ENCODE measurements around the gene GATAD1. TPM values are rescaled to one million over a fixed set of nuclear protein-coding genes. Genes with fewer than 3 reads are reported as not detected.

The GATAD1 gene
- total RNA-seq, 2 donors from 2014 or later = 47.8 to 69.8 TPM

DNA sequence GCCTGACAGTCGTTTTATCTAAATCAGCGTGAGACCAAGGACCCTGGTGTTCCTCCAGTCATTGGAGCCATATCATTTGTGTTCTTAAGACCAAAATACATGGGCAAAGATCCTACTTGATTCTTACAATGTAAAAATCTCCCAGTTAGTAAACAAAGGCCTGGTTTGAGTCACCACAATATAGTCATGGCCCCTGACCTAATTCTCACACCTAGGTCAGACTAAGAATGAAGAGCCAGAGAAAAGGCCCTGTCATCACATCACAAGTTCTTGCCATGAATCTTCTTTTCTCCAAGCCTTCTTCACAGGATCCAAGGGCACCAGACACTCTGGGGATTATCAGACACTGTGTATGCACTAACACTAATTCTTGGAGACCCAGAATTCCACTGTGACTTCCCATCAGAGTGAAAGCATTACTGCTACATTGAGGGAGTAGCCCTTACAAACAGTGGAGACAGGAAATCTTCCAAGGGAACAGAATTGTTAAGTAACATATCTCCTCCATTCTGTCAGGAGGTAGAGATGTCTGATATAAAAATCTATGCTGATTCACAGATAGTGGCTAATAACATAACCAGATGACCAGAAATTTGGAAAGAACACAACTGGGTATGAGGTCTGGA lies 38.1 kb downstream of the GATAD1 start:
- H3K9ac ChIP-seq (ENCODE audit: extremely low read depth, low read length, poor library complexity, severe bottlenecking) = peak overlapping the region; percentile 11
- peaks cover 14% of the 10 kb centered on the region for H3K4me1 ChIP-seq (ENCODE audit: control insufficient read depth, insufficient read depth, low read length)
- peak overlapping the region; percentile 49 for H3K4me3 ChIP-seq (ENCODE audit: low read length)
- H3K4me3 Mint-ChIP-seq = no peak overlapping the region
- no peaks in the 10 kb centered on the region for H3K27me3 Mint-ChIP-seq (ENCODE audit: insufficient read depth)
- peaks cover 42% of the 10 kb centered on the region for H3K36me3 ChIP-seq (ENCODE audit: control insufficient read depth, insufficient read depth, low read length)
- H3K36me3 Mint-ChIP-seq (ENCODE audit: low read depth) = peaks cover 12% of the 10 kb centered on the region
- H3K27me3 ChIP-seq (ENCODE audit: control insufficient read depth, insufficient read depth, low read length, poor library complexity, severe bottlenecking) = no peaks in the 10 kb centered on the region
- peaks cover 4% of the 10 kb centered on the region for H3K9me3 ChIP-seq (ENCODE audit: control insufficient read depth, low read length)
- TF ChIP-seq, protein P1, sequence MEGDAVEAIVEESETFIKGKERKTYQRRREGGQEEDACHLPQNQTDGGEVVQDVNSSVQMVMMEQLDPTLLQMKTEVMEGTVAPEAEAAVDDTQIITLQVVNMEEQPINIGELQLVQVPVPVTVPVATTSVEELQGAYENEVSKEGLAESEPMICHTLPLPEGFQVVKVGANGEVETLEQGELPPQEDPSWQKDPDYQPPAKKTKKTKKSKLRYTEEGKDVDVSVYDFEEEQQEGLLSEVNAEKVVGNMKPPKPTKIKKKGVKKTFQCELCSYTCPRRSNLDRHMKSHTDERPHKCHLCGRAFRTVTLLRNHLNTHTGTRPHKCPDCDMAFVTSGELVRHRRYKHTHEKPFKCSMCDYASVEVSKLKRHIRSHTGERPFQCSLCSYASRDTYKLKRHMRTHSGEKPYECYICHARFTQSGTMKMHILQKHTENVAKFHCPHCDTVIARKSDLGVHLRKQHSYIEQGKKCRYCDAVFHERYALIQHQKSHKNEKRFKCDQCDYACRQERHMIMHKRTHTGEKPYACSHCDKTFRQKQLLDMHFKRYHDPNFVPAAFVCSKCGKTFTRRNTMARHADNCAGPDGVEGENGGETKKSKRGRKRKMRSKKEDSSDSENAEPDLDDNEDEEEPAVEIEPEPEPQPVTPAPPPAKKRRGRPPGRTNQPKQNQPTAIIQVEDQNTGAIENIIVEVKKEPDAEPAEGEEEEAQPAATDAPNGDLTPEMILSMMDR (conservative IDR thresholded peaks at IDR 0.05) = no peak
- peaks cover 4% of the 10 kb centered on the region for H3K9me3 Mint-ChIP-seq
- DNase-seq = no peak
- peaks cover 2% of the 10 kb centered on the region for H3K4me1 Mint-ChIP-seq
- no peak overlapping the region for H3K27ac ChIP-seq (ENCODE audit: low read depth, low read length)
- H3K27ac Mint-ChIP-seq = peak overlapping the region; percentile 49
- WGBS, 2 experiments (ENCODE audit: insufficient coverage in 1 of 2, insufficient read length in 1 of 2) = 83 to 86% methylated on average over 2 of the region's 2 CpGs

GRCh38 chr7:92485974-92486373 lies 38.7 kb downstream of the GATAD1 start:
- Mint-ChIP-seq H3K36me3 (ENCODE audit: low read depth) (peaks cover 15% of the 10 kb centered on the region), H3K27me3 (ENCODE audit: insufficient read depth) (no peaks in the 10 kb centered on the region), H3K27ac (no peak overlapping the region), H3K4me1 (peaks cover 2% of the 10 kb centered on the region), H3K4me3 (no peak overlapping the region), H3K9me3 (peaks cover 4% of the 10 kb centered on the region)
- Histone ChIP-seq H3K4me3 (ENCODE audit: low read length) (peak overlapping the region; percentile 49), H3K9me3 (ENCODE audit: control insufficient read depth, low read length) (peaks cover 4% of the 10 kb centered on the region), H3K27me3 (ENCODE audit: control insufficient read depth, insufficient read depth, low read length, poor library complexity, severe bottlenecking) (no peaks in the 10 kb centered on the region), H3K4me1 (ENCODE audit: control insufficient read depth, insufficient read depth, low read length) (peaks cover 17% of the 10 kb centered on the region), H3K9ac (ENCODE audit: extremely low read depth, low read length, poor library complexity, severe bottlenecking) (peak overlapping the region; percentile 11), H3K27ac (ENCODE audit: low read depth, low read length) (no peak overlapping the region), H3K36me3 (ENCODE audit: control insufficient read depth, insufficient read depth, low read length) (peaks cover 47% of the 10 kb centered on the region)
- TF ChIP-seq, protein P1 (conservative IDR thresholded peaks at IDR 0.05) = no peak
- 89 to 96% methylated on average over 1 to 2 of the region's 2 CpGs for WGBS, 2 experiments (ENCODE audit: insufficient coverage in 1 of 2, insufficient read length in 1 of 2)
- DNase-seq = no peak

DNA sequence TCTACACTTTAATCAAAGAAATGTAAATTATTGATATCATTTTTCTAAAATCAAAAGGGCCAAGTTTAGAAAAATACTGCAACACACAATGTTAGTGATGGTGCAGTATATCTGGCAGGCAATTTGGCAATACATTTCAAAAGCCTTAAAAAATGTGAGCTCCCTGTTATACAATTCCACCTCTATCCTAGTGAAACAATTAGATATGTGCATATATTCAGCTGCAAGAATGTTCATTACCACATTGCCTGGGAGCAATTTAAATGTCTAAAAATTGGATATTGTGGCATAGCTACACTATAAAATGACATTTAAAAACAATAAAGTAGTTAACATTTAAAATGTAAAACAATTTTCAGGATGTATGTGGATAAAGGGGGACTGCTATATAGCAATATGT lies 40.5 kb downstream of the GATAD1 start:
- H3K27ac ChIP-seq (ENCODE audit: low read depth, low read length) = no peak overlapping the region
- H3K36me3 Mint-ChIP-seq (ENCODE audit: low read depth) = peaks cover 27% of the 10 kb centered on the region
- H3K4me3 Mint-ChIP-seq = no peak overlapping the region
- H3K4me1 ChIP-seq (ENCODE audit: control insufficient read depth, insufficient read depth, low read length) = peaks cover 17% of the 10 kb centered on the region
- H3K27me3 Mint-ChIP-seq (ENCODE audit: insufficient read depth) = no peaks in the 10 kb centered on the region
- TF ChIP-seq, protein P1 (conservative IDR thresholded peaks at IDR 0.05) = no peak
- H3K9me3 ChIP-seq (ENCODE audit: control insufficient read depth, low read length) = peaks cover 4% of the 10 kb centered on the region
- H3K27me3 ChIP-seq (ENCODE audit: control insufficient read depth, insufficient read depth, low read length, poor library complexity, severe bottlenecking) = no peaks in the 10 kb centered on the region
- peaks cover 2% of the 10 kb centered on the region for H3K4me1 Mint-ChIP-seq
- H3K27ac Mint-ChIP-seq = no peak overlapping the region
- H3K4me3 ChIP-seq (ENCODE audit: low read length) = no peak overlapping the region
- H3K9ac ChIP-seq (ENCODE audit: extremely low read depth, low read length, poor library complexity, severe bottlenecking) = no peak overlapping the region
- H3K9me3 Mint-ChIP-seq = peaks cover 4% of the 10 kb centered on the region
- peaks cover 65% of the 10 kb centered on the region for H3K36me3 ChIP-seq (ENCODE audit: control insufficient read depth, insufficient read depth, low read length)
- DNase-seq = no peak
